GM12891 (cell line): ENCODE results near the gene COL4A2.

ENCODE experiments used
- DNase-seq: peaks from one replicate; pipeline ENCODE4 v3.0.0; 2011; ENCODE audit warnings: low spot score; ENCODE audit not compliant: insufficient read length
- FAIRE-seq: peaks from 2 replicates; lab custom pipeline; 2011; peaks lifted over from hg19 to GRCh38; lab: Jason Lieb, UNC
- PAX5 ChIP-seq: IDR thresholded peaks from 2 replicates; pipeline ENCODE4 v1.6.1; 2011; ENCODE audit warnings: low read length, moderate library complexity, mild to moderate bottlenecking; ENCODE audit not compliant: insufficient read depth, severe bottlenecking
- POLR2A ChIP-seq: IDR thresholded peaks from 2 replicates; pipeline ENCODE4 v1.6.1; 2011; ENCODE audit warnings: low read depth, low read length, control low read depth
- POLR2AphosphoS5 ChIP-seq: IDR thresholded peaks from 2 replicates; pipeline ENCODE4 v1.6.1; 2011; ENCODE audit warnings: low read depth, low read length, control low read depth
- POU2F2 ChIP-seq: IDR thresholded peaks from 2 replicates; pipeline ENCODE4 v1.6.1; 2011; ENCODE audit warnings: low read depth, mild to moderate bottlenecking, control low read depth, low read length, moderate library complexity
- SPI1 ChIP-seq: IDR thresholded peaks from 2 replicates; pipeline ENCODE4 v1.6.1; 2011; ENCODE audit warnings: low read depth, low read length, control low read depth
- TAF1 ChIP-seq: IDR thresholded peaks from 2 replicates; pipeline ENCODE4 v1.6.1; 2011; ENCODE audit warnings: low read depth, low read length, control low read depth

Gene COL4A2

DNA sequence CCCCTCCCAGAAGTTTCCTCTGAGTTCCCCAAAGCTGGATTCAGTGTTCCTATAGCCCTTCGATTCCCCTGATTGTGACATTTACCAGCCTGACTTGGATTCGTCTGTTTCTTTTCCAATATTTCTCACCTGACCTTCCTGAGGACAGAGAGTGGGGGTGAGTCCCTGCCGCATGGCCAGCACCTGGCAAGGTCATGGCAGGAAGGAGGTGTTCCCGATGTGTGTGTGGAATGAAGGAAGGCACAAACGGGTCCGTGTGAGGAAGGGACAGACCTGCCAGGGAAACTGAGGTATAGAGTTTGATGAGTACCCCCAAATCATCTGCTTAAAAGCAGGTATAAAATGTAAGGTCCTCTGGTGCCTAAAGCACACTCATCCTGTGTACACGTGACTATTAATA is 3.4 kb upstream of the COL4A2 start:
- DNase-seq (no peak), FAIRE-seq (no peak)
- no peak for TF ChIP-seq POLR2AphosphoS5
- TF ChIP-seq TAF1 = no peak
- no peak for TF ChIP-seq SPI1
- no peak for TF ChIP-seq PAX5
- TF ChIP-seq POU2F2 = no peak
- TF ChIP-seq POLR2A = no peak

- FAIRE-seq (no peak), DNase-seq (no peak)
- TF ChIP-seq POLR2A (no peak), POU2F2 (no peak), POLR2AphosphoS5 (no peak), PAX5 (no peak), TAF1 (no peak), SPI1 (no peak)
Observed at GRCh38 chr13:110304256-110304655, 2.8 kb upstream of the COL4A2 start.

GRCh38 chr13:110305001-110305400 is 2.1 kb upstream of the COL4A2 start:
- no peak for TF ChIP-seq POLR2AphosphoS5
- no peak for TF ChIP-seq TAF1
- TF ChIP-seq POLR2A = no peak
- TF ChIP-seq SPI1 = no peak
- no peak for TF ChIP-seq PAX5
- TF ChIP-seq POU2F2 = no peak
- no peak for DNase-seq
- FAIRE-seq = no peak

DNA sequence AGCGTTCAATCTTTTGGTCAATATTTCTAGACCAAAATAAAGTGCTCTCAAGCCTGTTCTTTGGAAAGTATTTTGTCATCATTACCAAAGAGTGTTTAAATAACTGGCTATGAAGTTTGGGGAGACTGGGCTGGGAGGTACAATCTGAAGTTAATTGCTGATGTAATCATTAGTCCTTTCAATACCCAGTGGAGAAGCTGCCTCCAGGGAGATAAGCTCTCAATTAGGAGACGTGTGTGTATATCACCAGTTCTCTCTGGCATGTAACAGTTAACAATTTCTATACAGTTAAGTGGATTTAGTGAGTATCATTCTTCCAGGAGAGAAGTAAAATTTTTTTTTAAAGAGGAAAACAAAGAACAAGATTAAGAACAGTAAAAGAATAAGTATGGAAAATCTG is 1.5 kb upstream of the COL4A2 start:
- DNase-seq (no peak), FAIRE-seq (no peak)
- TF ChIP-seq TAF1 (no peak), POU2F2 (no peak), POLR2AphosphoS5 (no peak), PAX5 (no peak), SPI1 (no peak), POLR2A (no peak)

DNA sequence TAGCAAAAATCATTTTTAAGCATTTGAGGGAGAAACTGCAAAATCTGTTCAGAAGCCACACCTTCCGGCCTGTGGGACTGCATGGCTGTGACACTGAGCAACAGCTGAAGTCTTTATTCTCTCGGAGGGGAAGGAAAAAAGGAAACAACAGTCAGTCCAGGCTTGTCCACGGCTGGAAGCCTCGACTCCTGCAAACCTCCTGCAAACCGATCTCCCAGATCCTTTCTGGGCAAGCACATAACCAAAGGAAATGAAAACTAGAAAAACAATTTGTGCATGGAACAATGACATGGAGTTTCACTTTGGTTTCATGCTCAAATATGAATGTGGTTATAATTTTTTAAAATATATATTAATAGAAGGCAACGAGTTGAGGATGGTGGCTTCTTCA is 1.1 kb upstream of the COL4A2 start:
- TF ChIP-seq SPI1 (no peak), TAF1 (no peak), POU2F2 (no peak), POLR2AphosphoS5 (no peak), POLR2A (no peak), PAX5 (no peak)
- DNase-seq (no peak), FAIRE-seq (no peak)

- TF ChIP-seq TAF1 (no peak), POLR2AphosphoS5 (no peak), PAX5 (no peak), SPI1 (no peak), POU2F2 (no peak), POLR2A (no peak)
- DNase-seq = no peak
- no peak for FAIRE-seq
Observed at GRCh38 chr13:110306340-110306959, 634 bp upstream of the COL4A2 start.

- no peak for FAIRE-seq
- DNase-seq = no peak
- TF ChIP-seq SPI1 = no peak
Observed at GRCh38 chr13:110307767-110308655, 927 bp downstream of the COL4A2 start.

GRCh38 chr13:110308656-110309359 is 1.7 kb downstream of the COL4A2 start:
- FAIRE-seq (no peak), DNase-seq (no peak)
- TF ChIP-seq POLR2AphosphoS5 (no peak), SPI1 (no peak), POLR2A (no peak), POU2F2 (no peak), TAF1 (no peak), PAX5 (no peak)

- no peak for TF ChIP-seq POLR2AphosphoS5
- no peak for DNase-seq
- FAIRE-seq = no peak
Observed at GRCh38 chr13:110309661-110310524, 2.8 kb downstream of the COL4A2 start.
